K562 (cell line): Measurements from ENCODE around the gene NDUFS8. TPM values are rescaled to one million over a fixed set of nuclear protein-coding genes. Genes with fewer than 3 reads are reported as not detected.
A peak's percentile ranks its signal among the peaks of the same experiment; 100 is the strongest.

Source experiments
- ATAC-seq: fragments of 200-7000 bp; cut with Tn5 transposase; 3 replicates; pipeline ENCODE4 v1.9.1; 2020; ENCODE audit warnings: moderate library complexity
- BruUV-seq: library from RNA; stranded (reverse); fragments of 400-500 nt; replicated peaks from 2 replicates; lab custom pipeline; 2021; lab: Mats Ljungman, UMichigan
- CTCF ChIA-PET: fragments of 300-600 bp; formaldehyde crosslinking; extraction: SDS; loops from one replicate; lab custom pipeline; 2021; ENCODE audit warnings: low intra/inter-chr PET ratio; lab: Yijun Ruan, JAX
- POLR2A ChIA-PET: fragments of 300-600, 350-650 bp; sonication (Branson Sonifier 250); formaldehyde crosslinking; extraction: SDS; loops from one replicate; lab custom pipeline; 2021; ENCODE audit warnings: antibody characterized with exemption, inconsistent platforms; lab: Yijun Ruan, JAX
- DNase-seq, 4 experiments: peaks; one replicate each; pipeline versions ENCODE4 v3.0.0 to v3.0.0-alpha.2; 2011 to 2018; ENCODE audit warnings: low spot score in 3 of 4, mixed read lengths in 3 of 4; ENCODE audit errors: extremely low read depth in 1 of 4
- FAIRE-seq: peaks from 2 replicates; lab custom pipeline; 2011; peaks lifted over from hg19 to GRCh38; lab: Jason Lieb, UNC
- H2AFZ ChIP-seq: 2 replicates; pipeline ENCODE4 v1.6.0; 2011; ENCODE audit warnings: low read depth, low read length, control low read depth, inconsistent platforms
- H3K27ac ChIP-seq: fragments of 200-600 bp; 3 replicates; pipeline ENCODE4 v1.8.0; 2011; ENCODE audit warnings: low read depth, mild to moderate bottlenecking, control low read depth, inconsistent platforms, low read length, moderate library complexity, mixed read lengths; ENCODE audit errors: extremely low read depth
- H3K27me3 ChIP-seq, 2 experiments: fragments of 300-600 bp in 1 of 2; 2 replicates in 1 of 2; 3 replicates in 1 of 2; pipeline versions ENCODE4 v1.6.0 to v1.8.0; 2011; ENCODE audit warnings: inconsistent platforms in 2 of 2, low read length in 2 of 2, mild to moderate bottlenecking in 1 of 2, mixed read lengths in 1 of 2, moderate library complexity in 1 of 2; ENCODE audit not compliant: control insufficient read depth in 2 of 2, insufficient read depth in 2 of 2
- H3K36me3 ChIP-seq: fragments of 300-600 bp; 3 replicates; pipeline ENCODE4 v1.8.0; 2011; ENCODE audit warnings: mild to moderate bottlenecking, low read length, inconsistent platforms; ENCODE audit not compliant: control insufficient read depth, insufficient read depth
- H3K4me1 ChIP-seq, 2 experiments: fragments of 200-600 bp in 1 of 2; replicated peaks in 1 of 2; 2 replicates in 1 of 2; 3 replicates in 1 of 2; pipeline versions ENCODE4 v1.5.1 to v1.8.0; 2011; ENCODE audit warnings: inconsistent platforms in 2 of 2, low read length in 2 of 2, mild to moderate bottlenecking in 1 of 2, mixed read lengths in 1 of 2, moderate library complexity in 1 of 2; ENCODE audit not compliant: control insufficient read depth in 2 of 2, insufficient read depth in 2 of 2
- H3K4me2 ChIP-seq: 2 replicates; pipeline ENCODE4 v1.6.1; 2011; ENCODE audit warnings: low read length, control low read depth, inconsistent platforms, mixed read lengths; ENCODE audit not compliant: insufficient read depth
- H3K4me3 ChIP-seq: fragments of 200-600 bp; sonication (generic), shearing (Covaris generic); 2 replicates; pipeline ENCODE4 v1.5.1; 2016; ENCODE audit warnings: control low read depth, inconsistent platforms
- H3K79me2 ChIP-seq: fragments of 200-600 bp; 3 replicates; pipeline ENCODE4 v1.8.0; 2011; ENCODE audit warnings: low read length, inconsistent platforms; ENCODE audit not compliant: control insufficient read depth, insufficient read depth
- H3K9ac ChIP-seq, 2 experiments: 2 replicates each; pipeline versions ENCODE4 v1.6.0 to v1.6.1; 2011; ENCODE audit warnings: low read depth in 2 of 2, low read length in 2 of 2, control low read depth in 1 of 2, inconsistent platforms in 1 of 2, mild to moderate bottlenecking in 1 of 2, mixed read lengths in 1 of 2; ENCODE audit not compliant: insufficient read depth in 1 of 2
- H3K9me1 ChIP-seq: one replicate; pipeline ENCODE4 v1.6.0; 2011; ENCODE audit warnings: inconsistent platforms, mild to moderate bottlenecking, low read length, moderate library complexity; ENCODE audit not compliant: control insufficient read depth, insufficient read depth
- H3K9me3 ChIP-seq: replicated peaks from 2 replicates; pipeline ENCODE4 v1.5.1; 2011; ENCODE audit warnings: low read depth, low read length, inconsistent platforms; ENCODE audit not compliant: control insufficient read depth, insufficient read depth
- H4K20me1 ChIP-seq: replicated peaks from 2 replicates; pipeline ENCODE4 v1.6.1; 2011; ENCODE audit warnings: low read length, inconsistent platforms, mixed read lengths; ENCODE audit not compliant: control insufficient read depth, insufficient read depth
- DMBX1 ChIP-seq: fragments of 250-450 bp; sonication (Bioruptor Pico); IDR thresholded peaks from 2 replicates; pipeline ENCODE4 v1.8.0; 2022; ENCODE audit warnings: inconsistent platforms, mild to moderate bottlenecking, moderate library complexity, borderline replicate concordance
- RAD21 ChIP-seq, 2 experiments: fragments of 250-450 bp in 1 of 2; fragments of 450-650 bp in 1 of 2; sonication (Bioruptor Pico) in 1 of 2; formaldehyde crosslinking in 1 of 2; IDR thresholded peaks in 1 of 2; conservative IDR thresholded peaks in 1 of 2; 2 replicates each; pipeline versions ENCODE4 v1.4.0 to v1.8.0; 2020 to 2022; ENCODE audit warnings: mild to moderate bottlenecking in 2 of 2, moderate library complexity in 1 of 2
- RBM22 ChIP-seq: fragments of 200-400 bp; formaldehyde crosslinking; IDR thresholded peaks from 2 replicates; pipeline ENCODE4 v1.6.1; 2018; ENCODE audit warnings: low read length, low read depth; ENCODE audit not compliant: poor library complexity, severe bottlenecking
- ZNF41 ChIP-seq: fragments of 250-450 bp; sonication (Bioruptor Pico); conservative IDR thresholded peaks from 2 replicates; pipeline ENCODE4 v1.4.0; 2020; ENCODE audit warnings: mild to moderate bottlenecking
- WGBS: fragments of 100-300 bp; shearing (Covaris generic); methylation state at CpG from one replicate; pipeline ENCODE4 v1.1.6; 2016; ENCODE audit warnings: low coverage, mixed read lengths; ENCODE audit not compliant: insufficient coverage; ENCODE audit errors: missing lambda C conversion rate; 5-methylcytosine and 5-hydroxymethylcytosine counted together
- in situ Hi-C: fragments of 300-500 bp; cut with MboI; formaldehyde crosslinking; loops from 4 replicates; pipeline ENCODE4 v1.15.0; 2018; ENCODE audit warnings: inconsistent platforms, mixed read lengths
- intact Hi-C: fragments of 100-400 bp; cut with micrococcal nuclease; formaldehyde crosslinking; loops from 2 replicates; pipeline ENCODE4 v1.14.2; 2022
- polyA plus RNA-seq, 8 experiments: library from polyadenylated mRNA; depleted of rRNA in 4 of 8; stranded (reverse) in 5 of 8; unstranded in 3 of 8; fragments of >200 nt; fragmentation: Nextera tagmentation in 2 of 8; fragmentation: Illumina TruSeq in 1 of 8; extraction: Ambion mirVana in 2 of 8; extraction: Trizol in 1 of 8; gene quantifications; 2 replicates each; pipeline versions ENCODE4 v1.2.1 to v1.2.3, GENCODE V29; 2011 to 2014; ENCODE audit warnings: inconsistent platforms in 1 of 8, missing spikeins in 1 of 8
- total RNA-seq, 7 experiments: library from RNA; depleted of rRNA in 6 of 7; stranded (reverse); fragments of >200 nt in 6 of 7; fragmentation: Illumina TruSeq in 2 of 7; extraction: Trizol in 2 of 7; gene quantifications; 2 replicates each; pipeline versions ENCODE4 v1.2.1 to v1.2.3, GENCODE V29; 2011 to 2021; ENCODE audit warnings: low replicate concordance in 1 of 7
- TF ChIP-seq, protein P1 (sequence below): sonication (generic); formaldehyde crosslinking; IDR thresholded peaks from 2 replicates; pipeline ENCODE4 v1.8.0; 2023; ENCODE audit warnings: mild to moderate bottlenecking, missing genetic modification reagents
- TF ChIP-seq, protein P2 (sequence below): sonication (generic); formaldehyde crosslinking; IDR thresholded peaks from 2 replicates; pipeline ENCODE4 v1.8.1; 2023; ENCODE audit warnings: mild to moderate bottlenecking, missing genetic modification reagents
- TF ChIP-seq, protein P3 (sequence below), 3 experiments: IDR thresholded peaks in 2 of 3; conservative IDR thresholded peaks in 1 of 3; 2 replicates each; pipeline ENCODE4 v1.5.1; 2011 to 2012; ENCODE audit warnings: low read length in 3 of 3, mild to moderate bottlenecking in 3 of 3, control low read depth in 2 of 3, improper control_type of control experiment in 1 of 3, inconsistent platforms in 1 of 3, low read depth in 1 of 3, mixed read lengths in 1 of 3, moderate library complexity in 1 of 3; ENCODE audit not compliant: insufficient read depth in 2 of 3
- TF ChIP-seq, protein P4 (sequence below): fragments of 250-450 bp; sonication (Bioruptor Pico); IDR thresholded peaks from 2 replicates; pipeline ENCODE4 v1.4.0; 2020; ENCODE audit warnings: mild to moderate bottlenecking, moderate library complexity, borderline replicate concordance

NDUFS8 gene
- total and polyA plus RNA-seq, 9 of the 15 experiments (the other 6 are each of a cell fraction or from before 2014, with no cell fraction given) = 36.5 to 351 (median 101) TPM

DNA sequence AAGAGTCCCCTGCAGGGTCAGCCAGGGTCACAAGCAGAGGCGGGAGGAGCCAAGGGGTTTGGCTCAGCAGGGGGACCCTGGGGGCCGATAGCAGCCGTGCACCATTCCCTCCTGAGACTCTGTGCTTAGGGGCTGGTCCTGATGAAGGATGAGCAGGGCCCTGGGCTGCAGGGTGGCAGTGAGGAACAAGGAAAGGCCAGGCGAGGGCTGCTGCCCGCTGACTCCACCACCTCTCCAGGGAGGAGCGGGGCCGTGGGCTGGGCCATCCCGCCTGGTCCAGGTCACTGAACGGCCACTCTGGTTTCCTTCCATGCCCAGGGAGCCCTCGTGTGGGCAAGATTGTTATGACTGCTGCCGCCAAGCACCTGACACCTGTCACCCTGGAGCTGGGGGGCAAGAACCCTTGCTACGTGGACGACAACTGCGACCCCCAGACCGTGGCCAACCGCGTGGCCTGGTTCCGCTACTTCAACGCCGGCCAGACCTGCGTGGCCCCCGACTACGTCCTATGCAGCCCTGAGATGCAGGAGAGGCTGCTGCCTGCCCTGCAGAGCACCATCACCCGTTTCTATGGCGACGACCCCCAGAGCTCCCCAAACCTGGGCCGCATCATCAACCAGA lies 9.2 kb upstream of the NDUFS8 start:
- no peaks in the 10 kb centered on the region for H3K9me3 ChIP-seq
- no peak overlapping the region for H3K27ac ChIP-seq
- FAIRE-seq = no peak
- ChIA-PET POLR2A (interaction anchor here (1.0 to 2.3 kb wide), 3 partner anchors 11 to 22 kb away, joined by 3 to 7 read pairs (median 3); partner anchors contain the start of gene ALDH3B1), CTCF (interaction anchor here (1.2 kb wide), 1 partner anchor 12 kb away, joined by 5 read pairs; the partner anchor contains the start of gene ALDH3B1)
- H3K9me1 ChIP-seq = no peaks in the 10 kb centered on the region
- no peak overlapping the region; a peak in 1 of 4 replicates for H3K9ac ChIP-seq
- no peak overlapping the region for H2AFZ ChIP-seq
- intact Hi-C loops (no loop called here), in situ Hi-C loops (no loop called here)
- ATAC-seq = peak; percentile 31
- BruUV-seq = no TSS peak
- no peaks in the 10 kb centered on the region for H3K27me3 ChIP-seq
- H3K4me2 ChIP-seq = no peak overlapping the region
- H3K79me2 ChIP-seq = no peaks in the 10 kb centered on the region
- 35% methylated on average over 18 of the region's 27 CpGs for WGBS
- H4K20me1 ChIP-seq = peaks cover 4% of the 10 kb centered on the region; the same call in 1 of the 2 replicates
- H3K4me1 ChIP-seq = peaks cover 0 to 53% of the 10 kb centered on the region in 2 experiments; a peak in 3 of 5 replicates
- no peak overlapping the region for H3K4me3 ChIP-seq
- no peak for DNase-seq
- H3K36me3 ChIP-seq = no peaks in the 10 kb centered on the region
- TF ChIP-seq, protein P1, sequence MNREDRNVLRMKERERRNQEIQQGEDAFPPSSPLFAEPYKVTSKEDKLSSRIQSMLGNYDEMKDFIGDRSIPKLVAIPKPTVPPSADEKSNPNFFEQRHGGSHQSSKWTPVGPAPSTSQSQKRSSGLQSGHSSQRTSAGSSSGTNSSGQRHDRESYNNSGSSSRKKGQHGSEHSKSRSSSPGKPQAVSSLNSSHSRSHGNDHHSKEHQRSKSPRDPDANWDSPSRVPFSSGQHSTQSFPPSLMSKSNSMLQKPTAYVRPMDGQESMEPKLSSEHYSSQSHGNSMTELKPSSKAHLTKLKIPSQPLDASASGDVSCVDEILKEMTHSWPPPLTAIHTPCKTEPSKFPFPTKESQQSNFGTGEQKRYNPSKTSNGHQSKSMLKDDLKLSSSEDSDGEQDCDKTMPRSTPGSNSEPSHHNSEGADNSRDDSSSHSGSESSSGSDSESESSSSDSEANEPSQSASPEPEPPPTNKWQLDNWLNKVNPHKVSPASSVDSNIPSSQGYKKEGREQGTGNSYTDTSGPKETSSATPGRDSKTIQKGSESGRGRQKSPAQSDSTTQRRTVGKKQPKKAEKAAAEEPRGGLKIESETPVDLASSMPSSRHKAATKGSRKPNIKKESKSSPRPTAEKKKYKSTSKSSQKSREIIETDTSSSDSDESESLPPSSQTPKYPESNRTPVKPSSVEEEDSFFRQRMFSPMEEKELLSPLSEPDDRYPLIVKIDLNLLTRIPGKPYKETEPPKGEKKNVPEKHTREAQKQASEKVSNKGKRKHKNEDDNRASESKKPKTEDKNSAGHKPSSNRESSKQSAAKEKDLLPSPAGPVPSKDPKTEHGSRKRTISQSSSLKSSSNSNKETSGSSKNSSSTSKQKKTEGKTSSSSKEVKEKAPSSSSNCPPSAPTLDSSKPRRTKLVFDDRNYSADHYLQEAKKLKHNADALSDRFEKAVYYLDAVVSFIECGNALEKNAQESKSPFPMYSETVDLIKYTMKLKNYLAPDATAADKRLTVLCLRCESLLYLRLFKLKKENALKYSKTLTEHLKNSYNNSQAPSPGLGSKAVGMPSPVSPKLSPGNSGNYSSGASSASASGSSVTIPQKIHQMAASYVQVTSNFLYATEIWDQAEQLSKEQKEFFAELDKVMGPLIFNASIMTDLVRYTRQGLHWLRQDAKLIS (CRISPR knock-in tag) = no peak
- TF ChIP-seq DMBX1 (CRISPR knock-in tag) (no peak), ZNF41 (no peak), RAD21 (CRISPR knock-in tag; conservative IDR thresholded peaks at IDR 0.05 in 1 of 2, IDR thresholded peaks at IDR 0.05 in 1 of 2) (peak in 1 of 2 experiments; percentile 24; a peak in 1 of 4 replicates), RBM22 (no peak)
- TF ChIP-seq, protein P2, sequence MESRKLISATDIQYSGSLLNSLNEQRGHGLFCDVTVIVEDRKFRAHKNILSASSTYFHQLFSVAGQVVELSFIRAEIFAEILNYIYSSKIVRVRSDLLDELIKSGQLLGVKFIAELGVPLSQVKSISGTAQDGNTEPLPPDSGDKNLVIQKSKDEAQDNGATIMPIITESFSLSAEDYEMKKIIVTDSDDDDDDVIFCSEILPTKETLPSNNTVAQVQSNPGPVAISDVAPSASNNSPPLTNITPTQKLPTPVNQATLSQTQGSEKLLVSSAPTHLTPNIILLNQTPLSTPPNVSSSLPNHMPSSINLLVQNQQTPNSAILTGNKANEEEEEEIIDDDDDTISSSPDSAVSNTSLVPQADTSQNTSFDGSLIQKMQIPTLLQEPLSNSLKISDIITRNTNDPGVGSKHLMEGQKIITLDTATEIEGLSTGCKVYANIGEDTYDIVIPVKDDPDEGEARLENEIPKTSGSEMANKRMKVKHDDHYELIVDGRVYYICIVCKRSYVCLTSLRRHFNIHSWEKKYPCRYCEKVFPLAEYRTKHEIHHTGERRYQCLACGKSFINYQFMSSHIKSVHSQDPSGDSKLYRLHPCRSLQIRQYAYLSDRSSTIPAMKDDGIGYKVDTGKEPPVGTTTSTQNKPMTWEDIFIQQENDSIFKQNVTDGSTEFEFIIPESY (CRISPR knock-in tag) = peak; percentile 45; the same call in 1 of the 2 replicates
- TF ChIP-seq, protein P3, sequence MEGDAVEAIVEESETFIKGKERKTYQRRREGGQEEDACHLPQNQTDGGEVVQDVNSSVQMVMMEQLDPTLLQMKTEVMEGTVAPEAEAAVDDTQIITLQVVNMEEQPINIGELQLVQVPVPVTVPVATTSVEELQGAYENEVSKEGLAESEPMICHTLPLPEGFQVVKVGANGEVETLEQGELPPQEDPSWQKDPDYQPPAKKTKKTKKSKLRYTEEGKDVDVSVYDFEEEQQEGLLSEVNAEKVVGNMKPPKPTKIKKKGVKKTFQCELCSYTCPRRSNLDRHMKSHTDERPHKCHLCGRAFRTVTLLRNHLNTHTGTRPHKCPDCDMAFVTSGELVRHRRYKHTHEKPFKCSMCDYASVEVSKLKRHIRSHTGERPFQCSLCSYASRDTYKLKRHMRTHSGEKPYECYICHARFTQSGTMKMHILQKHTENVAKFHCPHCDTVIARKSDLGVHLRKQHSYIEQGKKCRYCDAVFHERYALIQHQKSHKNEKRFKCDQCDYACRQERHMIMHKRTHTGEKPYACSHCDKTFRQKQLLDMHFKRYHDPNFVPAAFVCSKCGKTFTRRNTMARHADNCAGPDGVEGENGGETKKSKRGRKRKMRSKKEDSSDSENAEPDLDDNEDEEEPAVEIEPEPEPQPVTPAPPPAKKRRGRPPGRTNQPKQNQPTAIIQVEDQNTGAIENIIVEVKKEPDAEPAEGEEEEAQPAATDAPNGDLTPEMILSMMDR (IDR thresholded peaks at IDR 0.05 in 2 of 3, conservative IDR thresholded peaks at IDR 0.05 in 1 of 3; ENCODE audit: insufficient read depth in 2 of 3, low read depth in 1 of 3, low read length in 3 of 3) = peak; percentile 13 to 31 (median 17); a peak in 3 of 6 replicates
- TF ChIP-seq, protein P4, sequence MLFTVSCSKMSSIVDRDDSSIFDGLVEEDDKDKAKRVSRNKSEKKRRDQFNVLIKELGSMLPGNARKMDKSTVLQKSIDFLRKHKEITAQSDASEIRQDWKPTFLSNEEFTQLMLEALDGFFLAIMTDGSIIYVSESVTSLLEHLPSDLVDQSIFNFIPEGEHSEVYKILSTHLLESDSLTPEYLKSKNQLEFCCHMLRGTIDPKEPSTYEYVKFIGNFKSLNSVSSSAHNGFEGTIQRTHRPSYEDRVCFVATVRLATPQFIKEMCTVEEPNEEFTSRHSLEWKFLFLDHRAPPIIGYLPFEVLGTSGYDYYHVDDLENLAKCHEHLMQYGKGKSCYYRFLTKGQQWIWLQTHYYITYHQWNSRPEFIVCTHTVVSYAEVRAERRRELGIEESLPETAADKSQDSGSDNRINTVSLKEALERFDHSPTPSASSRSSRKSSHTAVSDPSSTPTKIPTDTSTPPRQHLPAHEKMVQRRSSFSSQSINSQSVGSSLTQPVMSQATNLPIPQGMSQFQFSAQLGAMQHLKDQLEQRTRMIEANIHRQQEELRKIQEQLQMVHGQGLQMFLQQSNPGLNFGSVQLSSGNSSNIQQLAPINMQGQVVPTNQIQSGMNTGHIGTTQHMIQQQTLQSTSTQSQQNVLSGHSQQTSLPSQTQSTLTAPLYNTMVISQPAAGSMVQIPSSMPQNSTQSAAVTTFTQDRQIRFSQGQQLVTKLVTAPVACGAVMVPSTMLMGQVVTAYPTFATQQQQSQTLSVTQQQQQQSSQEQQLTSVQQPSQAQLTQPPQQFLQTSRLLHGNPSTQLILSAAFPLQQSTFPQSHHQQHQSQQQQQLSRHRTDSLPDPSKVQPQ (CRISPR knock-in tag) = no peak
